Liver (tissue), 9 donors: ENCODE data around the gene SLC39A13. TPM values are rescaled to one million over a fixed set of nuclear protein-coding genes. Genes with fewer than 3 reads are reported as not detected.
A peak's percentile ranks its signal among the peaks of the same experiment; 100 is the strongest.

Experiments used
- DNase-seq: peaks from one replicate; pipeline ENCODE4 v3.0.0-alpha.2; 2017; ENCODE audit warnings: low spot score
- H3K27ac ChIP-seq, 2 donors: one replicate each; pipeline ENCODE4 v1.7.0; 2013; ENCODE audit warnings: inconsistent platforms in 2 of 2, low read length in 2 of 2, control low read depth in 1 of 2, low read depth in 1 of 2, mild to moderate bottlenecking in 1 of 2
- H3K27me3 ChIP-seq, 4 donors: one replicate each; pipeline versions ENCODE4 v1.6.1 to v1.7.0; 2013; ENCODE audit warnings: low read length in 3 of 4, inconsistent platforms in 1 of 4, mild to moderate bottlenecking in 1 of 4, moderate library complexity in 1 of 4; ENCODE audit not compliant: control insufficient read depth in 4 of 4, insufficient read depth in 4 of 4
- H3K36me3 ChIP-seq, 4 donors: one replicate each; pipeline versions ENCODE4 v1.6.1 to v1.7.0; 2013; ENCODE audit warnings: low read length in 3 of 4, mild to moderate bottlenecking in 3 of 4, low read depth in 1 of 4, moderate library complexity in 1 of 4; ENCODE audit not compliant: control insufficient read depth in 4 of 4, insufficient read depth in 3 of 4
- H3K4me1 ChIP-seq, 4 donors: one replicate each; pipeline versions ENCODE4 v1.6.1 to v1.7.0; 2013; ENCODE audit warnings: low read length in 3 of 4, mild to moderate bottlenecking in 3 of 4, moderate library complexity in 1 of 4; ENCODE audit not compliant: control insufficient read depth in 4 of 4, insufficient read depth in 4 of 4
- H3K4me3 ChIP-seq, 3 donors: one replicate each; pipeline versions ENCODE4 v1.6.1 to v1.7.0; 2013; ENCODE audit warnings: low read length in 3 of 3, control low read depth in 1 of 3, low read depth in 1 of 3, mild to moderate bottlenecking in 1 of 3
- H3K9ac ChIP-seq, 2 donors: one replicate each; pipeline ENCODE4 v1.7.0; 2013; ENCODE audit warnings: low read length in 2 of 2, mild to moderate bottlenecking in 2 of 2, moderate library complexity in 2 of 2, control low read depth in 1 of 2, low read depth in 1 of 2
- H3K9me3 ChIP-seq, 4 donors: one replicate each; pipeline versions ENCODE4 v1.6.1 to v1.7.0; 2013; ENCODE audit warnings: low read length in 3 of 4; ENCODE audit not compliant: control insufficient read depth in 4 of 4
- EGR1 ChIP-seq, 2 donors: IDR thresholded peaks; 2 replicates each; pipeline ENCODE4 v1.6.1; 2016 to 2018; ENCODE audit warnings: antibody characterized with exemption in 2 of 2, low read depth in 2 of 2
- FOXA1 ChIP-seq: IDR thresholded peaks from 2 replicates; pipeline ENCODE4 v1.6.1; 2016; ENCODE audit warnings: antibody characterized with exemption
- FOXA2 ChIP-seq: IDR thresholded peaks from 2 replicates; pipeline ENCODE4 v1.6.1; 2016; ENCODE audit warnings: antibody characterized with exemption
- GABPA ChIP-seq, 2 donors: IDR thresholded peaks in 1 of 2; conservative IDR thresholded peaks in 1 of 2; 2 replicates each; pipeline ENCODE4 v1.6.1; 2016; ENCODE audit warnings: antibody characterized with exemption in 2 of 2, mild to moderate bottlenecking in 1 of 2, moderate library complexity in 1 of 2
- HNF4A ChIP-seq, 2 donors: conservative IDR thresholded peaks; 2 replicates each; pipeline ENCODE4 v1.6.1; 2016; ENCODE audit warnings: antibody characterized with exemption in 2 of 2, mild to moderate bottlenecking in 2 of 2
- JUND ChIP-seq, 2 donors: IDR thresholded peaks; 2 replicates each; pipeline ENCODE4 v1.6.1; 2016; ENCODE audit warnings: antibody characterized with exemption in 2 of 2
- NR2F2 ChIP-seq: IDR thresholded peaks from 2 replicates; pipeline ENCODE4 v1.6.1; 2016; ENCODE audit warnings: antibody characterized with exemption
- SP1 ChIP-seq: IDR thresholded peaks from 2 replicates; pipeline ENCODE4 v1.6.1; 2018; ENCODE audit warnings: antibody characterized with exemption, mild to moderate bottlenecking
- TAF1 ChIP-seq: conservative IDR thresholded peaks from 2 replicates; pipeline ENCODE4 v1.6.1; 2016; ENCODE audit warnings: antibody characterized with exemption, mild to moderate bottlenecking
- YY1 ChIP-seq: IDR thresholded peaks from 2 replicates; pipeline ENCODE4 v1.6.1; 2016; ENCODE audit warnings: antibody characterized with exemption, mild to moderate bottlenecking
- WGBS: extraction: QIAGEN DNeasy Blood & Tissue Kit; methylation state at CpG from one replicate; pipeline ENCODE4 v1.1.7; 2013; 5-methylcytosine and 5-hydroxymethylcytosine counted together
- polyA plus RNA-seq, 2 donors: library from polyadenylated mRNA; stranded (reverse) in 1 of 2; unstranded in 1 of 2; fragments of 200-250 nt in 1 of 2; fragments of >200 nt in 1 of 2; fragmentation: Nextera tagmentation in 1 of 2; extraction: Ambion mirVana in 1 of 2; gene quantifications; one replicate each; pipeline versions ENCODE4 v1.2.1 to v1.2.3, GENCODE V29; 2013 to 2015
- total RNA-seq, 2 donors: library from RNA; depleted of rRNA; stranded (reverse); fragments of >200 nt; gene quantifications; one replicate each; pipeline ENCODE4 v1.2.3, GENCODE V29; 2014
- TF ChIP-seq, protein P1 (sequence below): IDR thresholded peaks from 2 replicates; pipeline ENCODE4 v1.6.1; 2016; ENCODE audit warnings: antibody characterized with exemption
- TF ChIP-seq, protein P2 (sequence below): IDR thresholded peaks from 2 replicates; pipeline ENCODE4 v1.6.1; 2016; ENCODE audit warnings: antibody characterized with exemption
- TF ChIP-seq, protein P3 (sequence below): fragments of 150-350 bp; IDR thresholded peaks from 2 replicates; pipeline ENCODE4 v1.5.1; 2017; ENCODE audit warnings: improper control_type of control experiment, low read depth, low read length; ENCODE audit not compliant: missing input control
- donor health status: healthy.
- donor health status: healthy.
- donor health status: healthy.
- donor health status: healthy.
- donor health status: healthy.

Gene SLC39A13
- total and polyA plus RNA-seq, 4 donors = 8.2 to 17.5 (median 10.7) TPM

- peak overlapping the region; percentile 75 to 87 for H3K27ac ChIP-seq
- H3K9ac ChIP-seq = peak overlapping the region in 1 of 2 donors; percentile 44
- TF ChIP-seq YY1 (no peak), FOXA2 (no peak), HNF4A (conservative IDR thresholded peaks at IDR 0.05) (no peak), NR2F2 (peak; percentile 6), SP1 (peak; percentile 54), GABPA (IDR thresholded peaks at IDR 0.05 in 1 of 2, conservative IDR thresholded peaks at IDR 0.05 in 1 of 2) (peak in 1 of 2 donors; percentile 31)
- TF ChIP-seq, protein P1, sequence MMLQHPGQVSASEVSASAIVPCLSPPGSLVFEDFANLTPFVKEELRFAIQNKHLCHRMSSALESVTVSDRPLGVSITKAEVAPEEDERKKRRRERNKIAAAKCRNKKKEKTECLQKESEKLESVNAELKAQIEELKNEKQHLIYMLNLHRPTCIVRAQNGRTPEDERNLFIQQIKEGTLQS = no peak
- H3K4me3 ChIP-seq = no peak overlapping the region
- no peak for DNase-seq
- H3K36me3 ChIP-seq = no peaks in the 10 kb centered on the region
- peaks cover 0 to 4% (median 0%) of the 10 kb centered on the region in 4 donors for H3K4me1 ChIP-seq
- no peaks in the 10 kb centered on the region for H3K9me3 ChIP-seq
- WGBS = 80% methylated on average over 39 of the region's 39 CpGs
- H3K27me3 ChIP-seq = no peaks in the 10 kb centered on the region
Measured at GRCh38 chr11:47394322-47395222, 13.8 kb upstream of the SLC39A13 start.

DNA sequence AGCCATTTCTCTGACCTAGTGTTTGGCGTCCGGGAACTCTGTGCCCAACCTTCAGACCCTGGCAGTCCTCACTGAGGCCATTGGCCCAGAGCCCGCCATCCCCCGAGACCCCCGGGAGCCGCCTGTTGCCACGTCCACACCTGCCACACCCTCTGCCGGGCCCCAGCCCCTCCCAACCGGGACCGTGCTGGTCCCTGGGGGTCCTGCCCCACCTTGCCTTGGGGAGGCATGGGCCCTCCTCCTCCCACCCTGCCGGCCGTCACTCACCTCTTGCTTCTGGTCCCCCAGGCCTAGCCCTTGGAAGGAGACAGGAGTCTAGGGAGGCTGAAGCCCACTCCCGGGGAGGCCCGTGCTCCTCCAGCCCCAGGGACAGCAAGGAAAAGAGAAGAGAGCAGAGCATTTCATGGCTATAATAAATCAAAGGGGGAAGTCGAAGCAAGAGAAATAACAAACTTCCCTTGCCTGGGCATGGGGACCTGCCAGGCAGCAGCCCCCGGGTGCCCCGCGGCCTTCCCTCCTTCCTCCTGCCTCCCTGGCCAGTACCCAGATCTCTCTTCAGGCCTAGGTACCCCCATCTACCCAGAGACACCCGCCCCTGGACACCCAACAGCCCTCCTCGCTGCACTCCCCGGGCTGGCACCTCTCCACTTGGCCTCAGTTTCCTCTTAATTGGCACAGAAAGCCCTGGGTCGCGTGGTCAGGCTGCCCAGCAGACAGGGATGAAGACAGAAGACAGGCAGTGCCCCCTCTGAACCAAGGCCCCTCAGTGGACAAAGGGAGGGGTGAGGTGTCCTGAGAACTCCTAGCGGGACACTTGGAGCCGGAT is 13.0 kb upstream of the SLC39A13 start:
- Histone ChIP-seq H3K27me3 (no peaks in the 10 kb centered on the region), H3K4me3 (no peak overlapping the region), H3K9me3 (no peaks in the 10 kb centered on the region), H3K9ac (peak overlapping the region in 1 of 2 donors; percentile 44), H3K36me3 (no peaks in the 10 kb centered on the region), H3K4me1 (peaks cover 1 to 6% (median 2%) of the 10 kb centered on the region in 4 donors), H3K27ac (peak overlapping the region; percentile 75 to 87)
- TF ChIP-seq HNF4A (conservative IDR thresholded peaks at IDR 0.05) (no peak), EGR1 (IDR thresholded peaks at IDR 0.05; ENCODE audit: low read depth in 2 of 2) (no peak), TAF1 (no peak), NR2F2 (no peak), GABPA (IDR thresholded peaks at IDR 0.05 in 1 of 2, conservative IDR thresholded peaks at IDR 0.05 in 1 of 2) (no peak), JUND (IDR thresholded peaks at IDR 0.05) (no peak), FOXA1 (no peak)
- TF ChIP-seq, protein P2, sequence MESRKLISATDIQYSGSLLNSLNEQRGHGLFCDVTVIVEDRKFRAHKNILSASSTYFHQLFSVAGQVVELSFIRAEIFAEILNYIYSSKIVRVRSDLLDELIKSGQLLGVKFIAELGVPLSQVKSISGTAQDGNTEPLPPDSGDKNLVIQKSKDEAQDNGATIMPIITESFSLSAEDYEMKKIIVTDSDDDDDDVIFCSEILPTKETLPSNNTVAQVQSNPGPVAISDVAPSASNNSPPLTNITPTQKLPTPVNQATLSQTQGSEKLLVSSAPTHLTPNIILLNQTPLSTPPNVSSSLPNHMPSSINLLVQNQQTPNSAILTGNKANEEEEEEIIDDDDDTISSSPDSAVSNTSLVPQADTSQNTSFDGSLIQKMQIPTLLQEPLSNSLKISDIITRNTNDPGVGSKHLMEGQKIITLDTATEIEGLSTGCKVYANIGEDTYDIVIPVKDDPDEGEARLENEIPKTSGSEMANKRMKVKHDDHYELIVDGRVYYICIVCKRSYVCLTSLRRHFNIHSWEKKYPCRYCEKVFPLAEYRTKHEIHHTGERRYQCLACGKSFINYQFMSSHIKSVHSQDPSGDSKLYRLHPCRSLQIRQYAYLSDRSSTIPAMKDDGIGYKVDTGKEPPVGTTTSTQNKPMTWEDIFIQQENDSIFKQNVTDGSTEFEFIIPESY = no peak
- TF ChIP-seq, protein P3, sequence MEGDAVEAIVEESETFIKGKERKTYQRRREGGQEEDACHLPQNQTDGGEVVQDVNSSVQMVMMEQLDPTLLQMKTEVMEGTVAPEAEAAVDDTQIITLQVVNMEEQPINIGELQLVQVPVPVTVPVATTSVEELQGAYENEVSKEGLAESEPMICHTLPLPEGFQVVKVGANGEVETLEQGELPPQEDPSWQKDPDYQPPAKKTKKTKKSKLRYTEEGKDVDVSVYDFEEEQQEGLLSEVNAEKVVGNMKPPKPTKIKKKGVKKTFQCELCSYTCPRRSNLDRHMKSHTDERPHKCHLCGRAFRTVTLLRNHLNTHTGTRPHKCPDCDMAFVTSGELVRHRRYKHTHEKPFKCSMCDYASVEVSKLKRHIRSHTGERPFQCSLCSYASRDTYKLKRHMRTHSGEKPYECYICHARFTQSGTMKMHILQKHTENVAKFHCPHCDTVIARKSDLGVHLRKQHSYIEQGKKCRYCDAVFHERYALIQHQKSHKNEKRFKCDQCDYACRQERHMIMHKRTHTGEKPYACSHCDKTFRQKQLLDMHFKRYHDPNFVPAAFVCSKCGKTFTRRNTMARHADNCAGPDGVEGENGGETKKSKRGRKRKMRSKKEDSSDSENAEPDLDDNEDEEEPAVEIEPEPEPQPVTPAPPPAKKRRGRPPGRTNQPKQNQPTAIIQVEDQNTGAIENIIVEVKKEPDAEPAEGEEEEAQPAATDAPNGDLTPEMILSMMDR = no peak
- TF ChIP-seq, protein P1 = no peak
- 76% methylated on average over 25 of the region's 25 CpGs for WGBS
- no peak for DNase-seq
